ENCODE measurements around the gene EDEM3. TPM values are rescaled to one million over a fixed set of nuclear protein-coding genes. Genes with fewer than 3 reads are reported as not detected.
"Not testable (repeated sequence)": the region's sequence is repeated elsewhere in the genome, so short reads cannot be mapped to it uniquely, and the experiment has no call there.

The EDEM3 gene
- total and polyA plus RNA-seq, 2 donors (not counting 1 experiment from before 2014, with no cell fraction given) = 40.2 to 47.9 TPM

DNA sequence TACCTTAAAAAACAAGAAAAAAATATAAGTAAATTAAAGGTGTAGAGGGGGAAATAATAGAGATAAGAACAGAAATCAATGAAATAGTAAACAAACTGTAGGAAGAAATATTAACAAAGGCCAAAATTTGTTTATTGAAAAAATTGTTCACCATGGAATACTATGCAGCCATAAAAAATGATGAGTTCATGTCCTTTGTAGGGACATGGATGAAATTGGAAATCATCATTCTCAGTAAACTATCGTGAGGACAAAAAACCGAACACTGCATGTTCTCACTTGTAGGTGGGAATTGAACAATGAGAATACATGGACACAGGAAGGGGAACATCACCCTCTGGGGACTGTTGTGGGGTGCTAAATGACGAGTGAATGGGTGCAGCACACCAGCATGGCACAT lies 75.2 kb downstream of the EDEM3 start:
- not testable (repeated sequence) for H3K4me1 ChIP-seq (ENCODE audit: control insufficient read depth, extremely low read depth, insufficient read depth, low read length); H3K36me3 ChIP-seq (ENCODE audit: control insufficient read depth, insufficient read depth, low read length); H4K20me1 ChIP-seq (ENCODE audit: control insufficient read depth, extremely low read depth, insufficient read depth, low read length); H3K79me2 ChIP-seq (ENCODE audit: control insufficient read depth, insufficient read depth, low read length); H2AFZ ChIP-seq (ENCODE audit: low read length); H3K9me3 ChIP-seq (ENCODE audit: control insufficient read depth, insufficient read depth, low read depth, low read length); H3K4me2 ChIP-seq (ENCODE audit: extremely low read depth, insufficient read depth, low read length); H3K27me3 ChIP-seq (ENCODE audit: control insufficient read depth, insufficient read depth, low read length); H3K4me3 ChIP-seq (replicated peaks in 1 of 4; ENCODE audit: control extremely low read depth in 1 of 4, insufficient read depth in 1 of 4, low read depth in 3 of 4, low read length in 4 of 4); DNase-seq (ENCODE audit: low read depth in 2 of 2); H3K9ac ChIP-seq (ENCODE audit: insufficient read depth, low read length); H3K27ac ChIP-seq (ENCODE audit: insufficient read depth, low read length)

DNA sequence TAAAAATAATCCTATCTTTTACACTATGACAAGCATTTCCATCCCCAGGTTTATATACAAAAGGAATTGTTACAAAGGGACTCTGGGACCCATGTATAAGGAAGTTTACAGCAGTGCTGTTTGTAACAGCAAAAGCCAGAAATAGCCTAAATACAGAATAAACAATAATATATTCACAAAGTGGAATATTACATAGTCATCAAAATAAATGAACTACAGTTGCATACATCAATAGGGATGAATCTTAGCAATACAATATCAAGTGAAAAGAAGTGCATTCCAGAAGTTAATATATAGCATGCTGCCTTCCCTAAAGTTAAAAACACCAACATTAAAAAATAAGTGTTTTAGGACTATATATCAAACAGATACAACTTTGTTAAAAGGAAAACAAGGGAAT lies 77.3 kb downstream of the EDEM3 start:
- Histone ChIP-seq H3K9ac (ENCODE audit: insufficient read depth, low read length) (no peak overlapping the region), H3K27ac (ENCODE audit: insufficient read depth, low read length) (no peak overlapping the region), H3K4me3 (replicated peaks in 1 of 4; ENCODE audit: control extremely low read depth in 1 of 4, insufficient read depth in 1 of 4, low read depth in 3 of 4, low read length in 4 of 4) (no peak overlapping the region), H3K27me3 (ENCODE audit: control insufficient read depth, insufficient read depth, low read length) (no peaks in the 10 kb centered on the region), H3K79me2 (ENCODE audit: control insufficient read depth, insufficient read depth, low read length) (no peaks in the 10 kb centered on the region), H3K4me2 (ENCODE audit: extremely low read depth, insufficient read depth, low read length) (no peak overlapping the region), H3K36me3 (ENCODE audit: control insufficient read depth, insufficient read depth, low read length) (no peaks in the 10 kb centered on the region), H4K20me1 (ENCODE audit: control insufficient read depth, extremely low read depth, insufficient read depth, low read length) (no peaks in the 10 kb centered on the region), H2AFZ (ENCODE audit: low read length) (no peak overlapping the region), H3K4me1 (ENCODE audit: control insufficient read depth, extremely low read depth, insufficient read depth, low read length) (no peaks in the 10 kb centered on the region), H3K9me3 (ENCODE audit: control insufficient read depth, insufficient read depth, low read depth, low read length) (no peaks in the 10 kb centered on the region)
- no peak for DNase-seq (ENCODE audit: low read depth in 2 of 2)
- TF ChIP-seq CTCF (conservative IDR thresholded peaks at IDR 0.05 in 1 of 2, IDR thresholded peaks at IDR 0.05 in 1 of 2; ENCODE audit: low read depth in 1 of 2, low read length in 2 of 2) (no peak), EZH2 (IDR thresholded peaks at IDR 0.05; ENCODE audit: low read length, missing control alignments) (no peak)

GRCh38 chr1:184673305-184673704 lies 81.4 kb downstream of the EDEM3 start:
- Histone ChIP-seq H3K4me1 (ENCODE audit: control insufficient read depth, extremely low read depth, insufficient read depth, low read length) (no peaks in the 10 kb centered on the region), H4K20me1 (ENCODE audit: control insufficient read depth, extremely low read depth, insufficient read depth, low read length) (no peaks in the 10 kb centered on the region), H3K4me2 (ENCODE audit: extremely low read depth, insufficient read depth, low read length) (no peak overlapping the region), H3K4me3 (replicated peaks in 1 of 4; ENCODE audit: control extremely low read depth in 1 of 4, insufficient read depth in 1 of 4, low read depth in 3 of 4, low read length in 4 of 4) (no peak overlapping the region), H3K9ac (ENCODE audit: insufficient read depth, low read length) (no peak overlapping the region), H2AFZ (ENCODE audit: low read length) (no peak overlapping the region), H3K27ac (ENCODE audit: insufficient read depth, low read length) (no peak overlapping the region), H3K9me3 (ENCODE audit: control insufficient read depth, insufficient read depth, low read depth, low read length) (no peaks in the 10 kb centered on the region), H3K36me3 (ENCODE audit: control insufficient read depth, insufficient read depth, low read length) (no peaks in the 10 kb centered on the region), H3K27me3 (ENCODE audit: control insufficient read depth, insufficient read depth, low read length) (no peaks in the 10 kb centered on the region), H3K79me2 (ENCODE audit: control insufficient read depth, insufficient read depth, low read length) (no peaks in the 10 kb centered on the region)
- TF ChIP-seq CTCF (conservative IDR thresholded peaks at IDR 0.05 in 1 of 2, IDR thresholded peaks at IDR 0.05 in 1 of 2; ENCODE audit: low read depth in 1 of 2, low read length in 2 of 2) (no peak), EZH2 (IDR thresholded peaks at IDR 0.05; ENCODE audit: low read length, missing control alignments) (no peak)
- DNase-seq (ENCODE audit: low read depth in 2 of 2) = no peak

Measured in fibroblast of lung (primary cell).